ENCODE measurements around the gene ATP13A5. TPM values are rescaled to one million over a fixed set of nuclear protein-coding genes. Genes with fewer than 3 reads are reported as not detected.

The ATP13A5 gene, protein sequence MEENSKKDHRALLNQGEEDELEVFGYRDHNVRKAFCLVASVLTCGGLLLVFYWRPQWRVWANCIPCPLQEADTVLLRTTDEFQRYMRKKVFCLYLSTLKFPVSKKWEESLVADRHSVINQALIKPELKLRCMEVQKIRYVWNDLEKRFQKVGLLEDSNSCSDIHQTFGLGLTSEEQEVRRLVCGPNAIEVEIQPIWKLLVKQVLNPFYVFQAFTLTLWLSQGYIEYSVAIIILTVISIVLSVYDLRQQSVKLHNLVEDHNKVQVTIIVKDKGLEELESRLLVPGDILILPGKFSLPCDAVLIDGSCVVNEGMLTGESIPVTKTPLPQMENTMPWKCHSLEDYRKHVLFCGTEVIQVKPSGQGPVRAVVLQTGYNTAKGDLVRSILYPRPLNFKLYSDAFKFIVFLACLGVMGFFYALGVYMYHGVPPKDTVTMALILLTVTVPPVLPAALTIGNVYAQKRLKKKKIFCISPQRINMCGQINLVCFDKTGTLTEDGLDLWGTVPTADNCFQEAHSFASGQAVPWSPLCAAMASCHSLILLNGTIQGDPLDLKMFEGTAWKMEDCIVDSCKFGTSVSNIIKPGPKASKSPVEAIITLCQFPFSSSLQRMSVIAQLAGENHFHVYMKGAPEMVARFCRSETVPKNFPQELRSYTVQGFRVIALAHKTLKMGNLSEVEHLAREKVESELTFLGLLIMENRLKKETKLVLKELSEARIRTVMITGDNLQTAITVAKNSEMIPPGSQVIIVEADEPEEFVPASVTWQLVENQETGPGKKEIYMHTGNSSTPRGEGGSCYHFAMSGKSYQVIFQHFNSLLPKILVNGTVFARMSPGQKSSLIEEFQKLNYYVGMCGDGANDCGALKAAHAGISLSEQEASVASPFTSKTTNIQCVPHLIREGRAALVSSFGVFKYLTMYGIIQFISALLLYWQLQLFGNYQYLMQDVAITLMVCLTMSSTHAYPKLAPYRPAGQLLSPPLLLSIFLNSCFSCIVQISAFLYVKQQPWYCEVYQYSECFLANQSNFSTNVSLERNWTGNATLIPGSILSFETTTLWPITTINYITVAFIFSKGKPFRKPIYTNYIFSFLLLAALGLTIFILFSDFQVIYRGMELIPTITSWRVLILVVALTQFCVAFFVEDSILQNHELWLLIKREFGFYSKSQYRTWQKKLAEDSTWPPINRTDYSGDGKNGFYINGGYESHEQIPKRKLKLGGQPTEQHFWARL
- not detected in 5 replicates for total RNA-seq (2022; extraction: Qiagen RNA extraction; ENCODE audit: low read depth)

GRCh38 chr3:193378706-193379105, at the start of gene ATP13A5:
TSS of gene ATP13A5 (minus strand) at chr3:193378753. CDS start at chr3:193378725, 28 bp downstream.

GRCh38 chr3:193240850-193241706, 137.5 kb downstream of the ATP13A5 start, which contains the start of gene PLAAT1:
TSS of gene PLAAT1 (plus strand) at chr3:193241222. CDS start at chr3:193255651, 14,429 bp downstream.

Other genes starting within 250 kb of the ATP13A5 start
- not detected in 5 replicates for gene PLAAT1, start 137.5 kb downstream of the ATP13A5 start, total RNA-seq (2022; extraction: Qiagen RNA extraction; ENCODE audit: low read depth)
- gene ATP13A4, start 176.1 kb upstream of the ATP13A5 start, total RNA-seq (2022; extraction: Qiagen RNA extraction; ENCODE audit: low read depth): not detected in 5 replicates
- gene OPA1, start 214.5 kb upstream of the ATP13A5 start, total RNA-seq (2022; extraction: Qiagen RNA extraction; ENCODE audit: low read depth): 25.3 to 37.0 TPM (median 29.7 TPM) in 5 replicates

All from A549 treated with RU486 at 1 μM for 4 hours (cell line).